Measurements from ENCODE around the gene SIPA1L3. TPM values are rescaled to one million over a fixed set of nuclear protein-coding genes. Genes with fewer than 3 reads are reported as not detected.

Gene SIPA1L3
- total and polyA plus RNA-seq, 12 donors, result 2.8 to 24.2 (median 12.3) TPM

DNA sequence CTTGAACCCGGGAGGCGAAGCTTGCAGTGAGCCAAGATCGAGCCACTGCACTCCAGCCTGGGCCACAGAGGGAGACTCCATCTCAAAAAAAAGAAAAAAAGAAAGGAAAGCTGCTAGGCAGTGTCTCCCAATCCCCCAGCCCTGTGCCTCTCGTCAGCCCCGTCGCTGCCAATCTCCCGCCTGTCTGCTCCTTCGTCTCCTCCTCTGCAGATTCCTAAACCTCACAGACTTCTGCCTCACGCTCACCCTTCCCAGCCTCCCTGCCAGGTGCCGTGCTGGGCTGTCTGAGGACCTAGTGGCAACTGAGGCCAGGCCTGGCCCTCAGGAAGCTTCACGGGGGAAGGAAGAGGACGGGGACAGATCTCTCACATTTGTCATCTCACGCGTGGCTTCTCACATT, 295.5 kb downstream of the SIPA1L3 start:
- ATAC-seq, result no peak
- 93 to 95% methylated on average over 14 of the region's 14 CpGs for WGBS, 2 donors
- Histone ChIP-seq H3K27me3 (peaks cover 0 to 3% (median 0%) of the 10 kb centered on the region in 7 donors), H3K4me1 (no peaks in the 10 kb centered on the region), H3K36me3 (peaks cover 0 to 94% (median 26%) of the 10 kb centered on the region in 9 donors), H3K4me3 (no peak overlapping the region), H3K9me3 (no peaks in the 10 kb centered on the region), H3K27ac (no peak overlapping the region)
- DNase-seq, result no peak
- TF ChIP-seq, protein P1, sequence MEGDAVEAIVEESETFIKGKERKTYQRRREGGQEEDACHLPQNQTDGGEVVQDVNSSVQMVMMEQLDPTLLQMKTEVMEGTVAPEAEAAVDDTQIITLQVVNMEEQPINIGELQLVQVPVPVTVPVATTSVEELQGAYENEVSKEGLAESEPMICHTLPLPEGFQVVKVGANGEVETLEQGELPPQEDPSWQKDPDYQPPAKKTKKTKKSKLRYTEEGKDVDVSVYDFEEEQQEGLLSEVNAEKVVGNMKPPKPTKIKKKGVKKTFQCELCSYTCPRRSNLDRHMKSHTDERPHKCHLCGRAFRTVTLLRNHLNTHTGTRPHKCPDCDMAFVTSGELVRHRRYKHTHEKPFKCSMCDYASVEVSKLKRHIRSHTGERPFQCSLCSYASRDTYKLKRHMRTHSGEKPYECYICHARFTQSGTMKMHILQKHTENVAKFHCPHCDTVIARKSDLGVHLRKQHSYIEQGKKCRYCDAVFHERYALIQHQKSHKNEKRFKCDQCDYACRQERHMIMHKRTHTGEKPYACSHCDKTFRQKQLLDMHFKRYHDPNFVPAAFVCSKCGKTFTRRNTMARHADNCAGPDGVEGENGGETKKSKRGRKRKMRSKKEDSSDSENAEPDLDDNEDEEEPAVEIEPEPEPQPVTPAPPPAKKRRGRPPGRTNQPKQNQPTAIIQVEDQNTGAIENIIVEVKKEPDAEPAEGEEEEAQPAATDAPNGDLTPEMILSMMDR (IDR thresholded peaks at IDR 0.05), result no peak
- intact Hi-C loops (cut with DNase I), result no loop called here

DNA sequence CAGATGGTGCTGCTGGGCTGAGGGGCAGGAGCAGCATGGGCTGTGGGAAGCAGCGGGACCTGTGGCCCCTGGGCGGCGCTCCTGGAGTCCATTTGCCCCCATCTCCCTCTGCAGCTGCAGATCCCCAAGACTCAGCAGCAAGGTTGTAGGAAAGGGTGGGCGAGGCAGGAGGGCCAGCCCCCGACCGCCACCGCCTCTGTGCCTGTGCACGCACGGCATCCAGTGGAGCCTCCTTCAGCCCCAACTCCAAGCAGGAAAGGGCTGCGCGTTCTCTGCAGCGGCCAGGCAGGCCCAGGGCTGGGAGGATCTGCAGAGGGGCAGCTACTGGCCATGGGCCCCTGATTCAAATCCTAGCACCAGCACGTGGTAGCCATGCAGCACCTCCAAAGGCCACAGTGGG, 296.2 kb downstream of the SIPA1L3 start:
- no peaks in the 10 kb centered on the region for H3K9me3 ChIP-seq
- peaks cover 0 to 5% (median 0%) of the 10 kb centered on the region in 7 donors for H3K27me3 ChIP-seq
- peaks cover 0 to 90% (median 26%) of the 10 kb centered on the region in 9 donors for H3K36me3 ChIP-seq
- no peak for ATAC-seq
- whole genome bisulfite sequencing, 2 donors, result 89 to 97% methylated on average over 13 of the region's 13 CpGs
- TF ChIP-seq, protein P1 (IDR thresholded peaks at IDR 0.05), result no peak
- H3K4me3 ChIP-seq, result no peak overlapping the region
- no peak overlapping the region for H3K27ac ChIP-seq
- H3K4me1 ChIP-seq, result no peaks in the 10 kb centered on the region
- DNase-seq, result no peak
- intact Hi-C loops (cut with DNase I), result no loop called here

DNA sequence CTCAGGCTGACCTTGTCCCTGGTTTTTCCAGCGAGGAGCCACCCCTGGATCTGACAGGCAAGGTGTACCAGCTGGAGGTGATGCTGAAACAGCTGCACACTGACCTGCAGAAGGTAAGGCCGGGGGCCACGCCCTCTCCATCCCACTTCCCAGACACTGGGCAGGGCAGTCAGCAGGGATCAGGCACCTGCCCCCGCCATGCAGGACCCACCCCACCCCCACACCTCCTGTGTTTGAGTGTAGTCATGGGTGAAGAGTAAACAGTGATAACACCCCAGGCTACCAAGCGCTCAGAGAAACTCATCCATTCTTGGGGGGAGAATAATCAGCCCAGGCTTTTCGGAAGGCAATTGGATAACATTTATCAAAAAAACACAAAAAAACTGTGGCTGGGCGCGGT, 297.1 kb downstream of the SIPA1L3 start:
- H3K36me3 ChIP-seq, result peaks cover 0 to 84% (median 26%) of the 10 kb centered on the region in 9 donors
- TF ChIP-seq, protein P1 (IDR thresholded peaks at IDR 0.05), result no peak
- 87 to 92% methylated on average over 8 of the region's 8 CpGs for WGBS, 2 donors
- ATAC-seq, result peak in 1 of 8 donors; percentile 21
- no peak overlapping the region for H3K27ac ChIP-seq
- no peaks in the 10 kb centered on the region for H3K9me3 ChIP-seq
- H3K27me3 ChIP-seq, result peaks cover 0 to 9% (median 4%) of the 10 kb centered on the region in 7 donors
- no peak for DNase-seq
- intact Hi-C loops (cut with DNase I), result no loop called here
- no peak overlapping the region for H3K4me3 ChIP-seq
- peaks cover 2 to 7% (median 3%) of the 10 kb centered on the region in 9 donors for H3K4me1 ChIP-seq

DNA sequence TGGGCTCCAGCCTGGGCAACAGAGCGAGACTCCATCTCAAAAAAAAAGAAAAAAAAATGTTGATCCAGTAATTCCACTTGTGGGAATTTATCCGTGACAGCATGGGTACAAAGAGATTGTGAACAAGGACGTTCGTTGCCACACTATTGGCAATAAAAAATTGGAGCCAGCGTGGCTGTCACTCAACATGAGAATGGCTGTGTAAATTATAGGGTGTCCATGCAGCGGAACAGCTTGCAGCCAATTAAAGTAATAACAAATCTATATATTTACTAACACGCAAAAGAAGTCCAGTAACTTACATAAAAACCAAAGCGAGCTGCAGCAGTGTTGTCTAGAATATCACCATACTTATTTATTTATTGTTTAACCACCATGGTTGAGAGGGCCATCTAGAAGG, 297.7 kb downstream of the SIPA1L3 start:
- intact Hi-C loops (cut with DNase I), result no loop called here
- Histone ChIP-seq H3K4me1 (peaks cover 3 to 14% (median 10%) of the 10 kb centered on the region in 9 donors), H3K36me3 (peaks cover 0 to 78% (median 26%) of the 10 kb centered on the region in 9 donors), H3K9me3 (no peaks in the 10 kb centered on the region), H3K27ac (no peak overlapping the region), H3K27me3 (peaks cover 0 to 15% (median 9%) of the 10 kb centered on the region in 7 donors), H3K4me3 (no peak overlapping the region)
- DNase-seq (no peak), ATAC-seq (no peak)
- TF ChIP-seq, protein P1 (IDR thresholded peaks at IDR 0.05), result no peak
- whole genome bisulfite sequencing, 2 donors, result 96 to 98% methylated on average over 8 of the region's 8 CpGs
